IPS-11a (cell line): Measurements from ENCODE around the gene MMP14.
A peak's percentile ranks its signal among the peaks of the same experiment; 100 is the strongest.

Experiments used
- H3K4me3 ChIP-seq: one replicate; pipeline ENCODE4 v1.5.1; 2013; ENCODE audit warnings: low read depth, low read length, control low read depth

The MMP14 gene

GRCh38 chr14:22883173-22883976, 47.0 kb downstream of the MMP14 start, which contains the start of gene REM2:
TSS of gene REM2 (plus strand) at chr14:22883222. CDS start at chr14:22883288, 66 bp downstream.
- H3K4me3 ChIP-seq = no peak within 1 kb of the TSS

GRCh38 chr14:22884076-22884737, 47.8 kb downstream of the MMP14 start:
- no peak overlapping the region for H3K4me3 ChIP-seq

GRCh38 chr14:22884738-22885523, 48.5 kb downstream of the MMP14 start:
- H3K4me3 ChIP-seq = no peak overlapping the region

GRCh38 chr14:22885975-22886374, 49.6 kb downstream of the MMP14 start:
- peak overlapping the region; percentile 46 for H3K4me3 ChIP-seq

GRCh38 chr14:22886500-22887259, 50.3 kb downstream of the MMP14 start:
- H3K4me3 ChIP-seq = peak overlapping the region; percentile 58

GRCh38 chr14:22887260-22887989, 51.0 kb downstream of the MMP14 start:
- H3K4me3 ChIP-seq = peak overlapping the region; percentile 58

- no peak overlapping the region for H3K4me3 ChIP-seq
Observed at GRCh38 chr14:22887990-22888378, 51.6 kb downstream of the MMP14 start.

- no peak overlapping the region for H3K4me3 ChIP-seq
Observed at GRCh38 chr14:22888662-22889061, 52.3 kb downstream of the MMP14 start.

GRCh38 chr14:22890416-22890815, 54.0 kb downstream of the MMP14 start:
- no peak overlapping the region for H3K4me3 ChIP-seq

- no peak overlapping the region for H3K4me3 ChIP-seq
Observed at GRCh38 chr14:22892488-22892887, 56.1 kb downstream of the MMP14 start.

- no peak overlapping the region for H3K4me3 ChIP-seq
Observed at GRCh38 chr14:22893706-22894105, 57.3 kb downstream of the MMP14 start.

- no peak overlapping the region for H3K4me3 ChIP-seq
Observed at GRCh38 chr14:22895402-22895801, 59.0 kb downstream of the MMP14 start.

- H3K4me3 ChIP-seq = no peak overlapping the region
Observed at GRCh38 chr14:22896356-22896755, 60.0 kb downstream of the MMP14 start.

GRCh38 chr14:22896760-22897159, 60.4 kb downstream of the MMP14 start:
- no peak overlapping the region for H3K4me3 ChIP-seq

GRCh38 chr14:22897357-22897756, 61.0 kb downstream of the MMP14 start:
- no peak overlapping the region for H3K4me3 ChIP-seq
